Astrocyte (in vitro differentiated cells and primary cell): ENCODE measurements around the gene UROC1. TPM values are rescaled to one million over a fixed set of nuclear protein-coding genes. Genes with fewer than 3 reads are reported as not detected.

Experiments
- DNase-seq: peaks from one replicate; pipeline ENCODE4 v3.0.0-alpha.2; 2010; ENCODE audit warnings: low read depth
- FAIRE-seq: peaks from 2 replicates; lab custom pipeline; 2011; peaks lifted over from hg19 to GRCh38; lab: Jason Lieb, UNC
- H2AFZ ChIP-seq: 2 replicates; pipeline ENCODE4 v1.6.0; 2012; ENCODE audit warnings: low read depth, low read length, inconsistent platforms
- H3K27ac ChIP-seq: 2 replicates; pipeline ENCODE4 v1.5.1; 2011; ENCODE audit warnings: low read depth, low read length, inconsistent platforms
- H3K27me3 ChIP-seq: 2 replicates; pipeline ENCODE4 v1.6.0; 2011; ENCODE audit warnings: low read length, inconsistent platforms; ENCODE audit not compliant: insufficient read depth
- H3K36me3 ChIP-seq: 2 replicates; pipeline ENCODE4 v1.5.1; 2011; ENCODE audit warnings: low read length, inconsistent platforms; ENCODE audit not compliant: insufficient read depth
- H3K4me1 ChIP-seq: 2 replicates; pipeline ENCODE4 v1.5.1; 2011; ENCODE audit warnings: low read length, inconsistent platforms; ENCODE audit not compliant: insufficient read depth
- H3K4me2 ChIP-seq: 2 replicates; pipeline ENCODE4 v1.6.0; 2012; ENCODE audit warnings: low read length, inconsistent platforms
- H3K4me3 ChIP-seq: 2 replicates; pipeline ENCODE4 v1.5.1; 2011; ENCODE audit warnings: low read depth, mild to moderate bottlenecking, low read length, inconsistent platforms; ENCODE audit not compliant: insufficient read depth
- H3K79me2 ChIP-seq: 2 replicates; pipeline ENCODE4 v1.6.0; 2012; ENCODE audit warnings: mild to moderate bottlenecking, low read length, inconsistent platforms; ENCODE audit not compliant: insufficient read depth
- H3K9ac ChIP-seq: 2 replicates; pipeline ENCODE4 v1.6.0; 2012; ENCODE audit warnings: mild to moderate bottlenecking, low read length, inconsistent platforms
- H3K9me3 ChIP-seq: 2 replicates; pipeline ENCODE4 v1.5.1; 2012; ENCODE audit warnings: low read depth, mild to moderate bottlenecking, low read length, inconsistent platforms; ENCODE audit not compliant: insufficient read depth
- H4K20me1 ChIP-seq: 2 replicates; pipeline ENCODE4 v1.6.0; 2012; ENCODE audit warnings: low read length, inconsistent platforms; ENCODE audit not compliant: insufficient read depth
- H3K27ac Mint-ChIP-seq: one replicate; pipeline ENCODE4 v1.8.0; 2021; ENCODE audit warnings: mild to moderate bottlenecking, mixed read lengths; ENCODE audit not compliant: unreplicated experiment
- H3K27me3 Mint-ChIP-seq: one replicate; pipeline ENCODE4 v1.8.0; 2021; ENCODE audit warnings: low read depth, mixed read lengths; ENCODE audit not compliant: unreplicated experiment
- H3K36me3 Mint-ChIP-seq: one replicate; pipeline ENCODE4 v1.8.0; 2021; ENCODE audit warnings: low read depth, mixed read lengths; ENCODE audit not compliant: unreplicated experiment
- H3K4me1 Mint-ChIP-seq: one replicate; pipeline ENCODE4 v1.8.0; 2021; ENCODE audit warnings: low read depth, mixed read lengths; ENCODE audit not compliant: unreplicated experiment
- H3K4me3 Mint-ChIP-seq: one replicate; pipeline ENCODE4 v1.8.0; 2021; ENCODE audit warnings: mild to moderate bottlenecking, moderate library complexity, mixed read lengths; ENCODE audit not compliant: unreplicated experiment
- H3K9me3 Mint-ChIP-seq: one replicate; pipeline ENCODE4 v1.8.0; 2021; ENCODE audit warnings: mild to moderate bottlenecking, mixed read lengths; ENCODE audit not compliant: unreplicated experiment
- CTCF ChIP-seq: IDR thresholded peaks from 2 replicates; pipeline ENCODE4 v1.5.1; 2011; ENCODE audit warnings: low read depth, mild to moderate bottlenecking, inconsistent platforms, low read length, moderate library complexity; ENCODE audit not compliant: insufficient read depth
- EZH2 ChIP-seq: IDR thresholded peaks from 2 replicates; pipeline ENCODE4 v1.6.1; 2012; ENCODE audit warnings: mild to moderate bottlenecking, low read length, inconsistent platforms; ENCODE audit not compliant: insufficient read depth
- total RNA-seq: library from RNA; stranded (reverse); gene quantifications from 2 replicates; pipeline ENCODE4 v1.2.1, GENCODE V29; 2021

The UROC1 gene
- total RNA-seq, 1 donor from 2014 or later: not detected

DNA sequence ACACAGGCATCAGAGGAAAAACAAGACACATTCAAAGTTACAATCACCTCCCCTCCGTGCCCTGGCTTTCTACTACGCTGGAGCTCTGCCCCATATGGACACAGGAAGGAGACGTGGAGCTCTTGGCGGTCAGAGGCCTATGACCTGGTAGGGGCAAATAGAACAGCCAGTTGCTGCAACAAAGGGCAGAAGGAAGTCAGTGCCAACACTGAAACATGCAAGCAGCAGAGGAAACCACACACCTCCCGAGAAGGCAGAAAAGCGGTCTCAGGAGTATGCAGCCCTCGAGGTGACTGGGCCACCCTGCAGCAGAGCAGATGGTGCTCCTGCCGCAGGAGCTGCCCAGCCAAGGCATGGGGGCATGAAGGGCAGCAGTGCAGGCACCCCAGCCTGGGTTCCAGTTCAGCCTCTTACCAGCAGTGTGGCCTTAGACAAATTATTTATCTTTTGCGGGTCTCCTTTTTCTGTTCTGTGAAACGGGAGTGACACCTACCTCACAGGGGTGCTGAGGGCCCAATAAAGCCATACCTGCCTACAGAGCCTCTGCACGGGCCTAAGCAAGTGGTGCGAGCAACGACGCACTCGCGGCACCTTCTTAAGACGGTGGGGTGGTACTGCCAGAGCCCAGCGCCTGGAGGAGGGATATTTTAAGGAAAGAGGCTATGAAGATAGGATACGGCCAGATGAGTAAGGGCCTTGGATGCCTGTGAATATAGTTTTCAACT lies 50.5 kb downstream of the UROC1 start:
- peaks cover 45% of the 10 kb centered on the region for H3K79me2 ChIP-seq
- H3K27me3 ChIP-seq: no peaks in the 10 kb centered on the region
- TF ChIP-seq CTCF (no peak), EZH2 (no peak)
- H3K4me2 ChIP-seq: no peak overlapping the region
- Mint-ChIP-seq H3K4me3 (no peak overlapping the region), H3K27ac (no peak overlapping the region), H3K27me3 (no peaks in the 10 kb centered on the region), H3K4me1 (peaks cover 15% of the 10 kb centered on the region), H3K9me3 (no peaks in the 10 kb centered on the region), H3K36me3 (peaks cover 24% of the 10 kb centered on the region)
- peaks cover 3% of the 10 kb centered on the region for H3K4me1 ChIP-seq
- H3K27ac ChIP-seq: no peak overlapping the region
- H3K9me3 ChIP-seq: no peaks in the 10 kb centered on the region
- H3K9ac ChIP-seq: no peak overlapping the region
- H3K36me3 ChIP-seq: peaks cover 49% of the 10 kb centered on the region
- peaks cover 88% of the 10 kb centered on the region for H4K20me1 ChIP-seq
- DNase-seq (no peak), FAIRE-seq (no peak)
- no peak overlapping the region for H3K4me3 ChIP-seq
- no peak overlapping the region for H2AFZ ChIP-seq

DNA sequence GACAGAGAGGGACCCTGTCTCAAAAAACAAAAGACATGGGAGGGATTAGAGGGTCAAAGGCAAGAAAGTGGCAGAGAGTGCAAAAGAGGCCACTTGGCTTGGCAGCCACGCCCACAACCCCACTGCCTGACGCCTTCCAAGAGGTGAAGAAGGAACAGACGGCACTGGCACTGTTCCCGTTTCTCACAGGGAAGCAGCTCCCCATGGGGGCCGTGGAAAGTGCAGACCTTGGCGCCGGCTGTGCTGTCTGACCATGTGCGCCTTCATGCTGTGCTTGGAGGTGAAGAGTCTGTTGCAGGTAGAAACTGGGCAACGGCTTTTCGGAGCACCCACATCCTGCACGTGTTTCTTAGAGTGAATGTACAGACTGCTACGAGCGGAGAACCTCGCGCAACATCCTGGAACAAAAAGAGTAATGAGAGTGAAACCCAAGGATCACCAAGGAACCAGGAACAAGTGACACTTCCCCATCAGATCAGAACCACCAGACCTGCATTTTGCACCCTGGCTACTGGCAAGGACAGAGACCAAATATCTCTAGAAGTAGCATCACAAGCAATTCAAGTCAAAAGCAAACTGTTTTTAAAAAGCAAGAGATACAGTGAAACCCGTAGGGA lies 51.5 kb downstream of the UROC1 start:
- H3K27ac Mint-ChIP-seq: no peak overlapping the region
- H3K4me2 ChIP-seq: no peak overlapping the region
- peaks cover 13% of the 10 kb centered on the region for H3K4me1 Mint-ChIP-seq
- no peaks in the 10 kb centered on the region for H3K9me3 ChIP-seq
- peaks cover 50% of the 10 kb centered on the region for H3K36me3 ChIP-seq
- H3K79me2 ChIP-seq: peaks cover 34% of the 10 kb centered on the region
- no peak overlapping the region for H3K9ac ChIP-seq
- H3K9me3 Mint-ChIP-seq: no peaks in the 10 kb centered on the region
- peaks cover 80% of the 10 kb centered on the region for H4K20me1 ChIP-seq
- peaks cover 31% of the 10 kb centered on the region for H3K36me3 Mint-ChIP-seq
- no peak overlapping the region for H3K27ac ChIP-seq
- H2AFZ ChIP-seq: no peak overlapping the region
- no peaks in the 10 kb centered on the region for H3K27me3 Mint-ChIP-seq
- H3K4me3 Mint-ChIP-seq: no peak overlapping the region
- no peak for TF ChIP-seq CTCF
- no peak for TF ChIP-seq EZH2
- no peaks in the 10 kb centered on the region for H3K4me1 ChIP-seq
- DNase-seq: no peak
- no peaks in the 10 kb centered on the region for H3K27me3 ChIP-seq
- FAIRE-seq: no peak
- no peak overlapping the region for H3K4me3 ChIP-seq

DNA sequence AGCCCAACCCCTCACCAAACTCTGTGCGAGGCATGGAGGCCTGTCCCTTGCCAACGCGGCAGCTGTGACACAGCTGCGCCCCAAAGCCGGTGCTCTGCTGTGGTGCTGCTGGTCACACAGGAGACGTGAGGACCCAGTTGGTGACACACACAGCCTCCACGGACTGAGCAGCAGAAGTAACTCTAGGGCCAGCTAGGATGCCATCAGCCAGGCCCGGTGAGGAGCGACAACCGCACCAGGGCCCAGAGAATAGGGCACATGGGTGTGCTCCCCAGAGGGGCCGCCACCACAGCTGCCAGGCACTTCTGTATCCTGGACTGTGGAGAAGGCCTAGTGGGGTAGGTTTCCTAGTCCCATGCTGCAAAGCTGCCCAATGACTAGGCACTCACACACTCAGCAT lies 52.6 kb downstream of the UROC1 start:
- Mint-ChIP-seq H3K36me3 (peaks cover 27% of the 10 kb centered on the region), H3K9me3 (no peaks in the 10 kb centered on the region), H3K4me1 (peaks cover 13% of the 10 kb centered on the region), H3K27ac (no peak overlapping the region), H3K27me3 (no peaks in the 10 kb centered on the region), H3K4me3 (no peak overlapping the region)
- Histone ChIP-seq H2AFZ (no peak overlapping the region), H3K4me3 (no peak overlapping the region), H3K36me3 (peaks cover 50% of the 10 kb centered on the region), H3K9me3 (no peaks in the 10 kb centered on the region), H3K79me2 (peaks cover 29% of the 10 kb centered on the region), H3K27ac (no peak overlapping the region), H3K4me2 (no peak overlapping the region), H3K9ac (no peak overlapping the region), H4K20me1 (peaks cover 77% of the 10 kb centered on the region), H3K27me3 (no peaks in the 10 kb centered on the region), H3K4me1 (no peaks in the 10 kb centered on the region)
- TF ChIP-seq CTCF (no peak), EZH2 (no peak)
- DNase-seq: no peak
- FAIRE-seq: no peak
